ENCODE data around the gene KAZN.
A peak's percentile ranks its signal among the peaks of the same experiment; 100 is the strongest.
"Not testable (repeated sequence)": the region's sequence is repeated elsewhere in the genome, so short reads cannot be mapped to it uniquely, and the experiment has no call there.

Gene KAZN

GRCh38 chr1:14598498-14599182 is at the start of gene KAZN:
TSS of gene KAZN (plus strand) at chr1:14598685.
- no peak for DNase-seq (ENCODE audit: low spot score)

- no peak for DNase-seq (ENCODE audit: low spot score)
Measured at GRCh38 chr1:14549897-14550620, 48.4 kb upstream of the KAZN start.

GRCh38 chr1:14551386-14551785 is 47.1 kb upstream of the KAZN start:
- DNase-seq (ENCODE audit: low spot score): no peak

GRCh38 chr1:14552246-14552965 is 46.1 kb upstream of the KAZN start:
- DNase-seq (ENCODE audit: low spot score): no peak

GRCh38 chr1:14553711-14554110 is 44.8 kb upstream of the KAZN start:
- no peak for DNase-seq (ENCODE audit: low spot score)

GRCh38 chr1:14555091-14555490 is 43.4 kb upstream of the KAZN start:
- DNase-seq (ENCODE audit: low spot score): no peak

GRCh38 chr1:14561014-14561693 is 37.3 kb upstream of the KAZN start:
- DNase-seq (ENCODE audit: low spot score): peak; percentile 67

GRCh38 chr1:14565090-14565489 is 33.4 kb upstream of the KAZN start:
- no peak for DNase-seq (ENCODE audit: low spot score)

GRCh38 chr1:14567056-14567455 is 31.4 kb upstream of the KAZN start:
- DNase-seq (ENCODE audit: low spot score): no peak

- no peak for DNase-seq (ENCODE audit: low spot score)
Measured at GRCh38 chr1:14567903-14568302, 30.6 kb upstream of the KAZN start.

GRCh38 chr1:14568716-14569355 is 29.6 kb upstream of the KAZN start:
- DNase-seq (ENCODE audit: low spot score): no peak

GRCh38 chr1:14570514-14570913 is 28.0 kb upstream of the KAZN start:
- no peak for DNase-seq (ENCODE audit: low spot score)

- DNase-seq (ENCODE audit: low spot score): no peak
Measured at GRCh38 chr1:14571810-14572767, 26.4 kb upstream of the KAZN start.

- DNase-seq (ENCODE audit: low spot score): no peak
Measured at GRCh38 chr1:14572861-14573260, 25.6 kb upstream of the KAZN start.

GRCh38 chr1:14576155-14576554 is 22.3 kb upstream of the KAZN start:
- DNase-seq (ENCODE audit: low spot score): no peak

GRCh38 chr1:14577261-14577660 is 21.2 kb upstream of the KAZN start:
- no peak for DNase-seq (ENCODE audit: low spot score)

GRCh38 chr1:14578156-14578555 is 20.3 kb upstream of the KAZN start:
- DNase-seq (ENCODE audit: low spot score): peak; percentile 50

GRCh38 chr1:14580295-14580694 is 18.2 kb upstream of the KAZN start:
- DNase-seq (ENCODE audit: low spot score): not testable (repeated sequence)

- no peak for DNase-seq (ENCODE audit: low spot score)
Measured at GRCh38 chr1:14580986-14581385, 17.5 kb upstream of the KAZN start.

GRCh38 chr1:14583788-14584187 is 14.7 kb upstream of the KAZN start:
- no peak for DNase-seq (ENCODE audit: low spot score)

- DNase-seq (ENCODE audit: low spot score): no peak
Measured at GRCh38 chr1:14585728-14586127, 12.8 kb upstream of the KAZN start.

Measured in AG08395 (cell line).